ENCODE data around the gene FANCG.
A peak's percentile ranks its signal among the peaks of the same experiment; 100 is the strongest.

FANCG gene

GRCh38 chr9:35028341-35028740 is 51.4 kb downstream of the FANCG start:
- Histone ChIP-seq H2AFZ (ENCODE audit: low read length) (no peak overlapping the region), H4K20me1 (ENCODE audit: insufficient read depth, low read length, poor library complexity, severe bottlenecking) (no peaks in the 10 kb centered on the region), H3K9me2 (replicated peaks; ENCODE audit: low read depth, low read length) (no peaks in the 10 kb centered on the region), H3F3A (ENCODE audit: low read depth) (peaks cover 14% of the 10 kb centered on the region), H3K9ac (ENCODE audit: low read depth, low read length, poor library complexity, severe bottlenecking) (no peak overlapping the region), H3K4me3 (ENCODE audit: low read length, poor library complexity, severe bottlenecking) (no peak overlapping the region), H3K79me2 (ENCODE audit: insufficient read depth, low read length) (no peaks in the 10 kb centered on the region), H3K36me3 (ENCODE audit: insufficient read depth, low read length) (no peaks in the 10 kb centered on the region), H3K4me2 (ENCODE audit: low read depth, low read length, poor library complexity, severe bottlenecking) (peak overlapping the region; percentile 72), H3K27me3 (ENCODE audit: insufficient read depth, low read length, poor library complexity, severe bottlenecking) (no peaks in the 10 kb centered on the region), H3K9me3 (ENCODE audit: insufficient read depth, low read depth, low read length) (no peaks in the 10 kb centered on the region), H3K4me1 (ENCODE audit: insufficient read depth, low read length, poor library complexity, severe bottlenecking) (peaks cover 59% of the 10 kb centered on the region)
- no peak for TF ChIP-seq CTCF (conservative IDR thresholded peaks at IDR 0.05; ENCODE audit: low read length)
- no peak for TF ChIP-seq EZH2phosphoT487 (IDR thresholded peaks at IDR 0.05; ENCODE audit: borderline replicate concordance)

- Histone ChIP-seq H3K79me2 (ENCODE audit: insufficient read depth, low read length) (no peaks in the 10 kb centered on the region), H2AFZ (ENCODE audit: low read length) (no peak overlapping the region), H3K4me1 (ENCODE audit: insufficient read depth, low read length, poor library complexity, severe bottlenecking) (peaks cover 60% of the 10 kb centered on the region), H3K36me3 (ENCODE audit: insufficient read depth, low read length) (no peaks in the 10 kb centered on the region), H4K20me1 (ENCODE audit: insufficient read depth, low read length, poor library complexity, severe bottlenecking) (no peaks in the 10 kb centered on the region), H3K9ac (ENCODE audit: low read depth, low read length, poor library complexity, severe bottlenecking) (peak overlapping the region; percentile 62), H3K4me2 (ENCODE audit: low read depth, low read length, poor library complexity, severe bottlenecking) (peak overlapping the region; percentile 72), H3F3A (ENCODE audit: low read depth) (peaks cover 14% of the 10 kb centered on the region), H3K27me3 (ENCODE audit: insufficient read depth, low read length, poor library complexity, severe bottlenecking) (no peaks in the 10 kb centered on the region), H3K4me3 (ENCODE audit: low read length, poor library complexity, severe bottlenecking) (no peak overlapping the region), H3K9me3 (ENCODE audit: insufficient read depth, low read depth, low read length) (no peaks in the 10 kb centered on the region), H3K9me2 (replicated peaks; ENCODE audit: low read depth, low read length) (no peaks in the 10 kb centered on the region)
- TF ChIP-seq EZH2phosphoT487 (IDR thresholded peaks at IDR 0.05; ENCODE audit: borderline replicate concordance) (no peak), CTCF (conservative IDR thresholded peaks at IDR 0.05; ENCODE audit: low read length) (no peak)
Measured at GRCh38 chr9:35027860-35028259, 51.9 kb downstream of the FANCG start.

GRCh38 chr9:35027374-35027773 is 52.4 kb downstream of the FANCG start:
- no peaks in the 10 kb centered on the region for H3K36me3 ChIP-seq (ENCODE audit: insufficient read depth, low read length)
- H3K79me2 ChIP-seq (ENCODE audit: insufficient read depth, low read length): no peaks in the 10 kb centered on the region
- H3K4me1 ChIP-seq (ENCODE audit: insufficient read depth, low read length, poor library complexity, severe bottlenecking): peaks cover 65% of the 10 kb centered on the region
- peak overlapping the region; percentile 72 for H3K4me2 ChIP-seq (ENCODE audit: low read depth, low read length, poor library complexity, severe bottlenecking)
- H4K20me1 ChIP-seq (ENCODE audit: insufficient read depth, low read length, poor library complexity, severe bottlenecking): no peaks in the 10 kb centered on the region
- H3K9ac ChIP-seq (ENCODE audit: low read depth, low read length, poor library complexity, severe bottlenecking): peak overlapping the region; percentile 62
- H3F3A ChIP-seq (ENCODE audit: low read depth): peaks cover 14% of the 10 kb centered on the region
- H3K4me3 ChIP-seq (ENCODE audit: low read length, poor library complexity, severe bottlenecking): peak overlapping the region; percentile 57
- H3K9me3 ChIP-seq (ENCODE audit: insufficient read depth, low read depth, low read length): no peaks in the 10 kb centered on the region
- peak overlapping the region; percentile 49; the same call in 1 of the 2 replicates for H2AFZ ChIP-seq (ENCODE audit: low read length)
- no peaks in the 10 kb centered on the region for H3K9me2 ChIP-seq (replicated peaks; ENCODE audit: low read depth, low read length)
- H3K27me3 ChIP-seq (ENCODE audit: insufficient read depth, low read length, poor library complexity, severe bottlenecking): no peaks in the 10 kb centered on the region
- TF ChIP-seq EZH2phosphoT487 (IDR thresholded peaks at IDR 0.05; ENCODE audit: borderline replicate concordance) (no peak), CTCF (conservative IDR thresholded peaks at IDR 0.05; ENCODE audit: low read length) (no peak)
